Upper lobe of left lung (tissue), 4 donors: ENCODE measurements around the gene GRIK4.

Experiments used
- EP300 ChIP-seq, 4 donors: sonication (generic); formaldehyde crosslinking; IDR thresholded peaks; one replicate each; pipeline ENCODE4 v1.5.1; 2017; ENCODE audit warnings: antibody characterized with exemption in 4 of 4, control low read depth in 2 of 4
- POLR2A ChIP-seq, 4 donors: fragments of 450-650 bp; IDR thresholded peaks; one replicate each; pipeline ENCODE4 v1.5.1; 2016 to 2017; ENCODE audit warnings: antibody characterized with exemption in 4 of 4, mild to moderate bottlenecking in 2 of 4
- POLR2AphosphoS5 ChIP-seq, 2 donors: sonication (generic); formaldehyde crosslinking; IDR thresholded peaks; one replicate each; pipeline ENCODE4 v1.5.1; 2017; ENCODE audit warnings: antibody characterized with exemption in 2 of 2
- TF ChIP-seq, protein P1 (sequence below), 6 experiments: fragments of 450-650 bp in 4 of 6; fragments of 200-600 bp in 2 of 6; sonication (generic) in 2 of 6; IDR thresholded peaks; one replicate each; pipeline ENCODE4 v1.5.1; 2016 to 2019; ENCODE audit warnings: antibody characterized with exemption in 6 of 6

DNA sequence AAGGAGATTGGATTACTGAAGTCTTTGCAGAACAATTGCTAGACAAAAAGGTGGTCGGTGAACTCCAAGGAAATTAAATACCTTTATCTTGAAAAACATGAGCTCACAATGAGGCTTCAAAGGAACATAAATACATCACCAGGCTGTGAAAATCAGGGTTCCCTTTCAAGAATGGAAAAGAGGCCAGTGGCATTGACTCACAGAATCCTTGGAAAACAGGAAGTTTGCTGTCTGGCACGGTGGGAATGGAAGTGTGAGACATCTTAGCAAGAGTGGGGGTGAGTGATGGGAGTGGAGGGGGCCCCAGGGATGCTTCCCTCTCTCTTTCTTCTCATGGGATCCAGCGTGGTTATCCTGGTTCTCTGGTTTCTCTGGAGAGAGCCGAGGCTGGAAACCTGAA lies 463.4 kb downstream of the GRIK4 start:
- TF ChIP-seq, protein P1, sequence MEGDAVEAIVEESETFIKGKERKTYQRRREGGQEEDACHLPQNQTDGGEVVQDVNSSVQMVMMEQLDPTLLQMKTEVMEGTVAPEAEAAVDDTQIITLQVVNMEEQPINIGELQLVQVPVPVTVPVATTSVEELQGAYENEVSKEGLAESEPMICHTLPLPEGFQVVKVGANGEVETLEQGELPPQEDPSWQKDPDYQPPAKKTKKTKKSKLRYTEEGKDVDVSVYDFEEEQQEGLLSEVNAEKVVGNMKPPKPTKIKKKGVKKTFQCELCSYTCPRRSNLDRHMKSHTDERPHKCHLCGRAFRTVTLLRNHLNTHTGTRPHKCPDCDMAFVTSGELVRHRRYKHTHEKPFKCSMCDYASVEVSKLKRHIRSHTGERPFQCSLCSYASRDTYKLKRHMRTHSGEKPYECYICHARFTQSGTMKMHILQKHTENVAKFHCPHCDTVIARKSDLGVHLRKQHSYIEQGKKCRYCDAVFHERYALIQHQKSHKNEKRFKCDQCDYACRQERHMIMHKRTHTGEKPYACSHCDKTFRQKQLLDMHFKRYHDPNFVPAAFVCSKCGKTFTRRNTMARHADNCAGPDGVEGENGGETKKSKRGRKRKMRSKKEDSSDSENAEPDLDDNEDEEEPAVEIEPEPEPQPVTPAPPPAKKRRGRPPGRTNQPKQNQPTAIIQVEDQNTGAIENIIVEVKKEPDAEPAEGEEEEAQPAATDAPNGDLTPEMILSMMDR (IDR thresholded peaks at IDR 0.05): no peak
- TF ChIP-seq POLR2A (IDR thresholded peaks at IDR 0.05) (no peak), POLR2AphosphoS5 (IDR thresholded peaks at IDR 0.05) (no peak), EP300 (IDR thresholded peaks at IDR 0.05) (no peak)
